GM19240 (cell line): Measurements from ENCODE around the gene NDUFA13.

Experiments
- DNase-seq: peaks from one replicate; pipeline ENCODE4 v3.0.0; 2011; ENCODE audit warnings: low spot score; ENCODE audit not compliant: insufficient read length

The NDUFA13 gene

DNA sequence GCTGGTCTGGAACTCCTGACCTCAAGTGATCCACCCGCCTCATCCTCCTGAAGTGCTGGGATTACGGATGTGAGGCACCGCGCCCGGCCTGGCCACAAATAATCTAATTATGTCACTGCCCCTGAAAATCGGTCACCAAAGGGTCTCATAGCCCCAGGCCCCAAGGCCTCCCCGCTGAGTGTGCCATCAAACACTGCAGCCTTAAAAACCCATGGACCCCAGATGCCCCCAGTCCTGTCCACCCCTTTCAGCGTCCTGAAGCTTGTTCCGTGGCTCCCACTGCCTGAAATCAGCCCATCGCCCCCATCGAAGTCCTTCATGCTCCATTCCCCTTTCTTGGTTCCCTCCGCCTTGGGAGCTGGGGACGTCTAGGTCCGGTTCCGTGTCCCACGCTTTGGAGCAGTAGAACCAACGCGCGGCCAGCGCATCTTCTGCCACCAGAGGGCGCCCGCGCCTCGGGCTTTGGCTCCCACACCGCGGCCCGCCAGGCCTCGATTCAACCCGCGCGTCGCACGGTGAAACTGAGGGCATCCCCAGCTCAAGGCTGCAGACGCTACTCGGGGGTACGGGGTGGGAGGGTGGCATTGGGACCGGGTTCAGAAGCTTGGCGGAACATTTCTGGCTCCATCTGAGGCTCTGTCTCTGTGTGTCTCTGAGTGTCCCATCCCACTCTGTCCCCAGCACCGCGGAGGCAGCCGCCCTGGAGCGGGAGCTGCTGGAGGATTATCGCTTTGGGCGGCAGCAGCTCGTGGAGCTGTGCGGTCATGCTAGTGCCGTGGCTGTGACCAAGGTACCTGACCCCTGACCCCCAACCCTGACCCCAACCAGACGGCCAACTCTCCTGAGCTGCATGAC lies 16.2 kb downstream of the NDUFA13 start:
- DNase-seq = peak; percentile 93

DNA sequence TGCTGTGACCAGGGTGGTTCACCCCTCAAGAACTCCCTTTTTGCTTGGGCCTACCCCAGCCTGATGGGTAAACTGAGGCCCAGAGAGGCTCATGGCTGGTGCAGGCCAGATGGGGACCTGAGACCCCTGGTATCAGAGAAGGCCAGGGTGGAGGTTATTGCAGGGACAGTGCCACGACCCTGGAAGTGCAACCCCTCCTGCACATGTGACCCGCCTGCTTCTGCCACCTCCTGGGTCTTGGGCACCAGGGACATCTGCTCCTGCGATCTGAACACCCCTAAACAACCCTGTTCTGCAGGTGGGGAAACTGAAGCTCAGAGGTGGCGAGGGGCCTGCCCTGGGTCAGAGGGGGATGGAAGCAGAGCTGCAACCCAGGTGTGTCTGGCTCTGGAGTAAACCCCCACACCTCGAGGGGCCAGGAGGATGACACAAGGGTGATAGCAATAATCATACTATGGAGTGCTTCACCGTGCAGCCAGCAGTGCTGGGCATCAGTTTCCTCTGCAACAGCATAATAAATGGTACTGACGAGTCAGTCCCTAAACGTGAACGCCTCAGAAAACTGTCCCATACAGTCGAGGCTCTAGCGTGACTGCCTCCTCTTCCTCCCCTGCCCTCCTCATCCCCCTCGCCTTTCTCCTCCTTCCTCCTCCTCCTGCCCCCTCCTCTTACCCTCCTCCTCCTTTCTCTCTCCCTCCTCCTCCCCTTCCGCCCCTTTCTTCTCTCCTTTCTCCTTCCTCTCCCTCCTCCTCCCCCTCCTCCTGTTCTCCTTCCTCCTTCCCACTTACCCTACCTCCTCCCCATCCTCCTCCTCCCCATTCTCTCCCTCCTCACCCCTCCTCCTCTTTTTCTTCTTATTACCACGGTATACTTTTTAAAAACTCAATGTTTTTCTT lies 17.0 kb downstream of the NDUFA13 start:
- DNase-seq = no peak

DNA sequence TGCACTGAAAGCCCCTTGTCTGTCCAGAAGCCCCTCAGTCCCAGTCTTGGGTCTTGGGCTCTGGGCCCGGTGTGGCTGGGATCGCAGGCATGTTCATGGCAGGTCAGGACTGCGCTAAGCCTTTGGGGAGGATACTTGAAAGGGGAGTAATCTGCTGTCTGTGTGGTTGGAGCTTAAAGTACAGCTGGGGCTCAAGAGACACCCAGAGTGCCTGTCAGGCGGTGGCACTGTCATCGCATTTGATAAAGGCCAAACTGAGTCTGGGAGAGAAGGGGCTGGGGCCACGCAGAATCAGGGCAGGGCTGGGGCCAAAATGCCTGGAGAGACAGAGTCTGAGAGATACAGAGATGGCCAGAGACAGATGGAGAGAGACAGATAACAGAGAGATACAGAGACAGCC lies 17.8 kb downstream of the NDUFA13 start:
- no peak for DNase-seq

DNA sequence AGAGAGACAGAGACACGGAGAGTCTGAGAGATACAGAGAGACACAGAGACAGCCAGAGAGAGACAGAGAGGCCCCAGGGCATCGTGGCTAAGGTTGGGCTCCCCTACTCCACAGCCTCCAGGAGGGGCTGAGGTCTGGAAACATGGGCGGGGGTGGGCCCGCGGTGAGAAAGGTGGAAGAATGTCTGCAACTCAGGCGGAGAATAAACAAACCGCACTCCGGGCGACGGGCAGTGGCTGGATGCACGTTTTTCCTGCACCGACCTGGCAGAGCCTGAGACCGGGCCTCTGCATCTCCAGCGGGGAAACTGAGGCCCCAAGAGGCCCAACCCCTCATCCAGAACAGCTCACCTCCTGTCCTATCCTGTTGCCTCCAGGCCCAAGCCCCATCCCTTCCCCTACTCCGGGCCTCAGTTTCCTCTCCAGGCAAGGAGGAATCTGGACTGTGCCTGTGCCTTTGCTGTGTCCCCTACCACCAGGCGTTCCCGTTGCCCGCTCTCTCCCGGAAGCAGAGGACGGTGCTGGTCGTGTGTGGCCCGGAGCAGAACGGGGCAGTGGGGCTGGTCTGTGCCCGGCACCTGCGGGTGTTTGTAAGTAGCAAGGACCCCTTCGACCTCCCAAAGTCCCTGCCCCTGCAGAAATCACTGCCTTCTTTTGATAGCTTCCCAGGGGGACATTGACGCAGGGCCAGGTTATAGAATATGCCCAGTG lies 18.7 kb downstream of the NDUFA13 start:
- no peak for DNase-seq

DNA sequence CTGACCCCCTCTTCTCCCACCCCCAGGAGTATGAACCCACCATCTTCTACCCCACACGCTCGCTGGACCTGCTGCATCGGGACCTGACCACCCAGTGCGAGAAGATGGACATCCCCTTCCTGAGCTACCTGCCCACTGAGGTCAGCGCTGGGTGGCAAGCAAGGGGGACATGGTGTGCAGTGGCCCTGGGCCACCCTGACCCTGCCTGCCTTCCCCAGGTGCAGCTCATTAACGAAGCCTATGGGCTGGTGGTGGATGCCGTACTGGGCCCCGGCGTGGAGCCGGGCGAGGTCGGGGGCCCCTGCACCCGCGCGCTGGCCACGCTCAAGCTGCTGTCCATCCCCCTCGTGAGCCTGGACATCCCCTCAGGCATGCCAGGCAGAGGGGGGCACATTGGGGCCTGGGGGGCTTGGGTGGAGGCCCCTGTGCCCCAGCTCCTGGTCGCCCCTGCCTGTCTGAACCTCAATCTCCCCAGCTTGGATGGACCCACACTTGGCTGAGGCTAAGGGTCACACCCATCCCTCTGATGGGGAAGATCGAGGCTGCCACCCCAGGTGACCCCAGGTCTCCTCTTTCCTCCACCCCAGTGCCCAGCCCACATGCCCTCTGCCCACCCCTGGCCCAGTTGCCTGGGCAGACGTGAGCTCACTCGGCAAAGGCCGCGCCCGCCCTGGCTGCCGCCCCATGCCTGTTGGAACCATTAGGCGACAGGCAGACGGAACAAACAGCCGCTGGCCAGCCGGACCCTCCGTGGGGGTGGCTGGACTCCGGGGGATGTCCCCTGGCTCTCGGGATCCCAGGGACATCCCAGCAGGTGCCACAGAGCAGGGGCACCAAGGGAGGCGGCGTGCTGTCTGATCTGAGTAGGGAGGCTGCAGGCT lies 19.5 kb downstream of the NDUFA13 start:
- DNase-seq = no peak

DNA sequence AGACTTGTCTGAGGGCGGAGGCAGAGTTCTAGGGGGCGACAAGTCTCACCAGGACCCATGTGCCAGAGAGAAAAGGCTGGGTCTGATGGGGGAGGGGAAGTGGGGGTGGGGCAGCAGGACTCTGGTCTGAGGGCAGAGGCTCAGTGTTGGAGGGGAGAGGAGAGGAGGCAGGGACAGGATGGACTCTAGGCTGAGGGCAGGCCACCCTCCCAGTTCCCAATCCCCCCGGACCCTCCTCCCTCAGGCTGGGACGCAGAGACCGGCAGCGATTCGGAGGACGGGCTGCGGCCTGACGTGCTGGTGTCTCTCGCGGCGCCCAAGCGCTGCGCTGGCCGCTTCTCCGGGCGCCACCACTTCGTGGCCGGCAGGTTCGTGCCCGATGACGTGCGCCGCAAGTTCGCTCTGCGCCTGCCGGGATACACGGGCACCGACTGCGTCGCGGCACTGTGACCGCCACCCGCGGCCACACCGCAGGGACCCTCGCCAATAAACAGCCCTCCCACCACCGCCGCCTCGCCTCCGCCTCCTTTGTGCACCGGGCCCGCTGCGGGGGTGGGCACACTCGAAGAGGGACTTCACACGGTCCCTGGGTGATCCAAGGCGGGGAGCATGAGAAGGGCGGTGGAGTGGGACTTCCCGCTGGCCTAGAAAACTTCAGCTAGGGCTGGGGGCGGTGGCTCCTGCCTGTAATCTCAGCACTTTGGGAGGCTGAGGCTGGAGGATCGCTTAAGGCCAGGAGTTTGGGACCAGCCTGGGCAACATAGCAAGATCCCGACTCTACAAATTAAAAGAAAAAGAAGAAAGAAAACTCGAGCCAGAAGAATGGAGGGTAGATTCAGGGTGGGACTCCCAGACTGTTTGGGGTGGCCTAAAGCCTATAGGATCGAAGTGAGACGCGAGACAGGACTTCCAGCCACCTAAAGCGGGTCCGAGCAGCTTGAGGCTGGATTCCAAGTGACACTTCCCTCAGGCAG lies 21.3 kb downstream of the NDUFA13 start:
- DNase-seq = no peak

DNA sequence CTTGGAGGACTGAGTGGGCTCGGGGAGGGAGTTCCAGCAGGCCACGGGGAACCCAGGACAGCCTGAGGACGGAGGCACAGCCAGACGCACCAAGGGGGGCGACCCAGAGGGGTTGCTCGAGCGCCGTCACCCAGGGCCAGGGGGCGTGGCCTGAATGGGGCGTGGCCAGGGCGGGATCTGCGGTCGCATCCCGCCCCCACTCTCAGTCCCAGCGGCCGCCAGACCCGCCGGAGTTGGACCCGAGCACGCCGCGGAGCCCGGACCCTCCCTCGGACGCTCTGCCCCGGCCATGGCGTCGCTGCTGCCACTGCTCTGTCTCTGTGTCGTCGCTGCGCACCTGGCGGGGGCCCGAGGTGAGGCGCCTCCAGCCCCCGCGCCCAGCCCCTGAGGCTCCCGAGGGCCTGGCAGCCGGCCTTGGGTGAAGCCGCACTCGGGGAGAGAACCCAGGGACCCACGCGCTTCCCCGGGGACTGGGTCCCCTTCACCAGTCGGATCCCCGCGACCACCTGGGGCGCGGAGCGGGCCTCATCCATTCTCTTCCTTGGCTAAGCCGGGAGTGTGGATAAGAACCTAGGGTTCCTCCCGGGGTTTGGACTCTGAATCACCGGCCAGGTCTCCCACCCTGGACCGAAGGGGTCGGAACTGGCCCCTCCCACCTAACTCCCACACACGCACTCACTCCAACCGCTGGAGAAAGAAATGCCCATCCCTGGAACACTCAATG lies 22.2 kb downstream of the NDUFA13 start, which contains the start of gene CILP2:
Gene CILP2 (plus strand): TSS at position 205 of the 724 bp plus-strand sequence. CDS start 85 bp downstream, at position 290.
- no peak for DNase-seq

DNA sequence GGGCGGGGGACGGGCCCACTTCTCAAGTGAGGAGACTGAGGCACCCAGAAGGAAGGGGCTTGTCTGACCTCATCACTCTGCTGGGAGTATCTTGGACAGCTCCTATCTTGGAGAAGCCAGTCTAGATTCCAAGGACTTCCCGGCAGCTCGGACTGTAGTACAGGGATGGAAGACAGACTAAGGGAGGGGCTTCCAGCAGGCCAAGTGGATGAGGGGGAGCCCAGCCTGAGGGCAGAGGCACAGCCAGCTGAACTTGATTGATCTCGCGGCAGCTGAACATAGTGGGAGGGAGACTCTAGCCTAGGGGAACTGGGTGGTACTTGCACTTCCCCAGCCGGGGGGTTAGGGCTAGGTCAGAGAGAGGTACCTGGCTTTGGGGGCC lies 22.8 kb downstream of the NDUFA13 start:
- no peak for DNase-seq

DNA sequence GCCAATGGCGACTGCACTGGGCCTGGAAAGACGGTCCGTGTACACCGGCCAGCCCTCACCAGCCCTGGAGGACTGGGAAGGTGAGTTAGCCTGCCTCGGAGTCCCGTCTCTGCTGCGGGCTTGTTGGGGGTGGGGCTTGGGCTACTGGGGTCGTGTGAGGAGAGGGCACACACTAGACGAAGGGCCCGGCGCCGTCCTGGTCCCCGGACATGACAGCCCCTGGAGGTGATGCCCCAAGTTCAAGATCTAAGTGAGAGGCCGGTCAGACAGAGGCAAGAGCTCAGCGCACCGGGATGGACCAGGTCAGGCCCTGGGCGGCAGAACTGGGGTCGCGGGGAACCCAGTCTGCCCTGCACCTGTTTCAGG lies 23.7 kb downstream of the NDUFA13 start:
- DNase-seq = no peak

DNA sequence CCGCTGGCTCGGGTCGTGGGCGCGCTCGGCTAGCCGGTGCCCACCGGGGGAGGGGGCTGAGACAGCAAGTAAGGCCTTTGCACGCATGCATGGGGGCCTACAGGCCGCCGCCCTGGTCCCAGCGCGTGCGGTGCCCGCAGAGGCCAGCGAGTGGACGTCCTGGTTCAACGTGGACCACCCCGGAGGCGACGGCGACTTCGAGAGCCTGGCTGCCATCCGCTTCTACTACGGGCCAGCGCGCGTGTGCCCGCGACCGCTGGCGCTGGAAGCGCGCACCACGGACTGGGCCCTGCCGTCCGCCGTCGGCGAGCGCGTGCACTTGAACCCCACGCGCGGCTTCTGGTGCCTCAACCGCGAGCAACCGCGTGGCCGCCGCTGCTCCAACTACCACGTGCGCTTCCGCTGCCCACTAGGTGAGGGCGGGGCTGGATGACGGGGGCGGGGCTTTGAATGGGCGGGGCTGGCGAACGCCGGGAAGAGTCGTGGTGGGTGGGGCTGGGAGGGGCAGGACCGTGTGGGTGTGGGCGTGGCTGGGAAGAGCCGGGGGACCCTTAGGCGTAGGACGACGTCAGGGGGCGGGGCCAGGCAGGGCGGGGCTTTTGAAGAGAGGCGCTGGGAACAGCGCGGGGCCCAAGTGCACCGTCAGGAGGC lies 24.2 kb downstream of the NDUFA13 start:
- no peak for DNase-seq

DNA sequence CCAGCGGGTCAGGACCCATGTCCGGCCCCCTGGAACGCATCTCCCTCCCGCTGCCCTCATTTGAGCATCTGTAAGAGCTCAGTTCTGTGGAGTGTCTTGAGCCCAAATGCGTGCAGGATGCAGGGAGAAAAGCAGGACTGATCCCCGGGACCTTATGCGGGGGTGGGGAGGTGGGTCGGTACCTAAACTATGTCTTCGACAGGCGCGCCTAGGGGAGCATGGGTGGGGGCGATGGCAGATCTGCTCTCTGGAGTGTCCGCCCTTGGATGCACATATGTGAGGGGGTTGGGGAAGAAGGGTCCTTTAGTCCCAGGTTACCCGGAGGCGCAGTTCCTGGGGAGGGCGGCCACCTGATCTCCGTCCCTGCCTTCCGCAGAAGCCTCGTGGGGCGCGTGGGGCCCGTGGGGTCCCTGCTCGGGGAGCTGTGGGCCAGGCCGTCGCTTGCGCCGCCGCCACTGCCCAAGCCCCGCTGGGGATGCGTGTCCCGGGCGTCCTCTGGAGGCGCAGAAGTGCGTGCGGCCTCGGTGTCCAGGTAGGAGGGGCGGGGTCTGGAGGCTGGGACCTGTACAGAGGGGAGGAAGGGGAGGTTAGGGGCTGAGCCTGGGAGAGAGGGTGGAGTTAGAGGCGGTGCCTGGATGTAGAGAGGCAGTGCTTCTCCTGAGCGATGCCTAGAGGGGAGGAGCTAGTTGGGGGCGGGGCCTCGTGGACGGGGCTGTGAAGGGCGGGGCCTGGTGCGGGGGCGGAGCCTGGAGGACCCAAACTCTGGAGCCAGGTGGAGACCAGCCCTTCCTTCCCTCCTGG lies 24.9 kb downstream of the NDUFA13 start:
- DNase-seq = peak; percentile 69

DNA sequence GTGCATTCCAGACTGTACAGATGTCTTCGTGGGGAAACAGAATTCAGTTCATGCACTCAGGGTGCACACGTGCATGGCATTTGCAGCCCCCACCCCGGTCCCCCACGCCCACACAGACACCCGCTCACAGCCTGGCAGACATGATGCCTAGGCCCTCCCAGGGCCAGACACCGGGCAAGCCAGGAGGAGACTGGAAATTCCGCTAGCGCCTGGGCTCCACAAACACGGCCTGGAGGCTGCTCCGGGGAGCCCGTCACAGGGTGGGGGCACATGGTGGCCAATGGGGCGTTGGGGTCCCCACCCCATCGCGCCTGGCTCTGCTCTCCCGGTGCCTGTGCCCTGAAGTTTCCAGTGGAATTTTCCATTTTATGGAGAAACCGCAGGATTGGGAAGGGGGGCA lies 25.6 kb downstream of the NDUFA13 start:
- DNase-seq = no peak

DNA sequence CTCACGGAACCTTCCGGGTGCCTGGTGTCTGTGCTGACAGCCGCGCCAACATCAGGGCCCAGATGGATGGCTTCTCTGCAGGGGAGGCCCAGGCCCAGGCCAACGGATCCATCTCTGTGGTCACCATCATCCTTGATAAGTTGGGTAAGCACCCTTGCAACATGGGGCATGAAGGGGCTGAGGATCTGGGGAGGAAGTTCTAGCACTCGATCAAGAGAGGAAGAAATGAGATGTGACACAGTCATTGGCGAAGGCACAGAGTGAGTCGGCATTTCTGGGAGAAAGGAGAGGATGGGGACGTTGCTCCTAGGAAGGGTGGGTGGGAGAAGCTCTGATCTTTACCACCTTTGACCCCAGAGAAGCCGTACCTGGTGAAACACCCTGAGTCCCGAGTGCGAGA lies 26.5 kb downstream of the NDUFA13 start:
- no peak for DNase-seq

DNA sequence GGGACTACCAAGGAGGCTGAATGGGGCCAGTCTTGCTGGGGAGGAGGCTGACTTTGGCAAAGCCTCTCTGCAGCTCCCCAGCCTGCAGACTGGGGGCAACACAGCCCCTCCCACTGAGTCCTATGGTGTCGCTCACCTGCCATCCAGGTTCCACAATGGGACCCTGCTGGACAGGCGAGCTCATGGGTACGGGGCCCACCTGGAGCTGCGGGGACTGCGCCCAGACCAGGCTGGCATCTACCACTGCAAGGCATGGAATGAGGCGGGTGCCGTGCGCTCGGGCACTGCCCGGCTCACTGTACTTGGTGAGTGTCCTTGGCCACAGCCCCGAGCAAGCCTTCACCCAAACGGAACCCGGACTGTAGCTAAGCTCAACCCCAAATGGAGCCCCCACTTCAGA lies 27.1 kb downstream of the NDUFA13 start:
- no peak for DNase-seq

DNA sequence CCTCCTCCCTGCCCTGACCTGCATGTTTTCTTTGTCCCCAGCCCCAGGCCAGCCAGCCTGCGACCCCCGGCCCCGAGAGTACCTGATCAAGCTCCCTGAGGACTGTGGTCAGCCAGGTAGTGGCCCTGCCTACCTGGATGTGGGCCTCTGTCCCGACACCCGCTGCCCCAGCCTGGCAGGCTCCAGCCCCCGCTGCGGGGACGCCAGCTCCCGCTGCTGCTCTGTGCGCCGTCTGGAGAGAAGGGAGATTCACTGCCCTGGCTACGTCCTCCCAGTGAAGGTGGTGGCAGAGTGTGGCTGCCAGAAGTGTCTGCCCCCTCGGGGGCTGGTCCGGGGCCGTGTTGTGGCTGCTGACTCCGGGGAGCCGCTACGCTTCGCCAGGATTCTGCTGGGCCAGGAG lies 27.6 kb downstream of the NDUFA13 start:
- DNase-seq = no peak

DNA sequence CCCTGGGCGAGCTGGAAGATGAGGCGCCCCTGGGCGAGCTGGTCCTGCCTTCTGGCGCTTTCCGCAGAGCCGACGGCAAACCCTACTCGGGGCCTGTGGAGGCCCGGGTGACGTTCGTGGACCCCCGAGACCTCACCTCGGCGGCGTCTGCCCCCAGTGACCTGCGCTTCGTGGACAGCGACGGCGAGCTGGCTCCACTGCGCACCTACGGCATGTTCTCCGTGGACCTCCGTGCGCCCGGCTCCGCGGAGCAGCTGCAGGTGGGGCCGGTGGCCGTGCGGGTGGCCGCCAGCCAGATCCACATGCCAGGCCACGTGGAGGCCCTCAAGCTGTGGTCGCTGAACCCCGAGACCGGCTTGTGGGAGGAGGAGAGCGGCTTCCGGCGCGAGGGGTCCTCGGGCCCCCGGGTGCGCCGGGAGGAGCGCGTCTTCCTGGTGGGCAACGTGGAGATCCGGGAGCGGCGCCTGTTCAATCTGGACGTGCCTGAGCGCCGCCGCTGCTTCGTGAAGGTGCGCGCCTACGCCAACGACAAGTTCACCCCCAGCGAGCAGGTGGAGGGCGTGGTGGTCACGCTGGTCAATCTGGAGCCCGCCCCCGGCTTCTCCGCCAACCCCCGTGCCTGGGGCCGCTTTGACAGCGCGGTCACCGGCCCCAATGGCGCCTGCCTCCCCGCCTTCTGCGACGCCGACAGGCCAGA lies 28.4 kb downstream of the NDUFA13 start:
- no peak for DNase-seq
